GM21723 (cell line): ENCODE measurements around the gene ESRRG.

ENCODE experiments used
- ATAC-seq: cut with Tn5 transposase; IDR thresholded peaks from one replicate; pipeline ENCODE4 v1.9.1; 2021; ENCODE audit warnings: mild to moderate bottlenecking, moderate library complexity; ENCODE audit not compliant: unreplicated experiment

Gene ESRRG

GRCh38 chr1:216723274-216723780, at the start of gene ESRRG:
ESRRG (minus strand) TSS chr1:216723429; CDS start chr1:216723299, 130 bp downstream.
- ATAC-seq: no peak

- no peak for ATAC-seq
These were observed 48.7 kb upstream of the ESRRG start for GRCh38 chr1:216771922-216772321.

DNA sequence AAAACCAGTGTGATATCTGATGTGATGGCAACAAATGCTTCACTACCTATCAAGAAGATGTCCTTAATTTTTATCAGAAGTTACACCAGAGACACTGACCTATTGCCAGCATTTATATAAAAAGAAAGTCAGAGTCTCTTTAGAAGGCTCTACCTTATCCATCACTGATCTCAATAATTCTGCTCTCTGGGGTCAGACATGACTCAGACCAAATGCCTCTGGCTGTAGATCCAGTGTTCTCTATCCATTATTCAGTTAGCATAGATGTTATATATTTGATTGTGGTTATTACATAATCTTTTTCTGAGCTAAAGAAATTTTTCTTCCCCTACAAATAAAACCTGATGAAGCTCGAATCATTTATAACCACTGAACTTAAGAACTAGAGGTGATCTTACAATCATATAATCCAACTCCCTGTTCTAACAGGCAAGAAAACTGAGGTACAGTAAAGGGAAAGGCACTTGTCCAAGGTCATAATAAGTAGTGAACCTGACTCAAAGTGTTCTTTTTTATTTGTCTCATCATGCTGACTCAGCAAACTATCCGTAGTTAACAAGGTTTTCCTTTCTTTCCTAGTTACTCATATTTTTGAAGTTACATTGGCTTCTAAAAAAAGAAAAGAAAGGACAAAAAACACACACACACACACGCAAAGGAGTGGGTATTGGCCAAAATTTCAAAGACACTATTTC, 43.6 kb upstream of the ESRRG start:
- ATAC-seq: no peak

GRCh38 chr1:216765346-216766300, 42.4 kb upstream of the ESRRG start:
- ATAC-seq: no peak

- ATAC-seq: no peak
These were observed 34.9 kb upstream of the ESRRG start for GRCh38 chr1:216758161-216758560.

GRCh38 chr1:216757110-216757509, 33.9 kb upstream of the ESRRG start:
- no peak for ATAC-seq

DNA sequence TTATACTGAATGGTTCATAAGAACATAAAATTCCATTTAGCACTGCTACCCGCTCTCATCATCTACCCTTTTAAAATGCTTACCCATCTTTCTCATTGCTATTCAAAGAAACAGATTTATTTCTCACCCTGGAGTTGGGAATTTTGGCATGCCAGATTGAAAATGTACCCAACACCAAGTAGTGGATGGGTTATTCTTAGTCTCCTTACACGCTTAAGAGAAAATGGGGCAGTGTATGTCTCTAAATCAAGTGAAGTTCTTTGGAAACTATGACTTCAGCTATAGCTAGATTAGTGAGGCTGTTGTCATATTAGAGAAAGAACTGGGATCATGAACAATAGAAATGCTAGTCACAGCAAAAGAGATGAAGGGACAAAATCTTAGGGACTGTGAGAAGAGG, 27.7 kb upstream of the ESRRG start:
- ATAC-seq: no peak

DNA sequence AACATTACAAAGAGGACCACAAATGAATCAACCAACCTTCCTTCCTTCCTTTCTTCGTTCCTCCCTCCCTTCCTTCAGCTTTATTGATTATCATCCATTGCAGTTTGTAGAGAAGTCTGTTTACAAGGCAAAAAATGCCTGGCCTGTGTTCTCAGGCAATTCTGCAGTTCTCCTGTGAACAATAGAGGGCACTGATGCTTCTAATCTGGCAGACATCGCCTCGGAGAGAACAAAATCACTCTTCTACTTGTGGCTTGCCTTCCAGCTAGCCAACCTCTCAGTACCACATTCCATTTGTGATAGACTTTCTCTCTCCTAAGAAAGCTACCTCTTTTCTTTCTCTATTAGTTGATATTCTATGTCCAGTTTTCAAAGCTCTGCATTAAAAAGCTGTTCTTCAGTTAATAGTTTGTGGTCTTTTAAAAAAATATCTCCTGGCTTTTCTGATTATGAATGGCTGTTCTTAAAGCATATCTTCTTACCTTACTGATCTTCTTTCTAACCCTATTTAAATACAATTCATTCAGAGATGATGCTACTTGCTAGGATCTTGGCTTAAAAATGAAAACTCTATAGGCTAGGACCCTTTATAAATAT, 26.9 kb upstream of the ESRRG start:
- peak; percentile 59 for ATAC-seq

DNA sequence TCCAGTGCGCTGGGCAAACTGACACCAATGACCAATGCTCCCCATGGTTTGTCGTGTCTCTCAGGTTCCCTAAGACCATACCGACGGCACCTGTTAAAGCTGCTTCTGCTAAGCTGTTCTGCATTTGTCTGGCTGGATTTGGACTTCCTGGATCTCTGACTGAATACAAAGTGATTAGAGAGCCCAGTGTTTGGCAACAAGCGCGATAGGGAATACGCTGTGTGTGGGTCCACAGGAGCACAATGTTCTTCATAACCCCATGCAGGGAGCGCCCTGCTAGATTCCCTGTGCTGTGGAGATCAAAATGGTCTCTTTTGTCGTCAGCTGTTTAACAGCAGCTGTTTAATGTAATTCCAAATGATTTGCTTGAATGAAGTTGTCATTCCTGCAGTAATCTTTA, 26.0 kb upstream of the ESRRG start:
- no peak for ATAC-seq

DNA sequence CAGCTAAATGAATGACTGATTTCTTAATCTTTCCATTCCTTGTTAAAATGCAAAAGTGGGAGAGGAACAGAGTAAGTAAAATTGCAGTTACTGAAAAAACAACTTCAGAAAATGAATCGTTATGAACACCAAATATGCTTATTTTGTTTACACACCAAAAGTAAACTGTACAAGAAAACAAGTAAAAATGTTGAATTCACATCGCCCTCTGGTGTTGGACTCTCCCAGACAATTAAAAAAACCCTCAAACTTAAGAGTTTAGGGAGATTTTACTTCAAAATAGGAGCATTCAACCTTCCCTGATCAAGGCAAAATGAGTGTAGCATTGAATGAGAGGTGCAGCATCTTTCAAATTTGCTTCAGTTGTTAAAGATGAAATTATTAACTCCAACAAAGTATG, 19.4 kb upstream of the ESRRG start:
- no peak for ATAC-seq

DNA sequence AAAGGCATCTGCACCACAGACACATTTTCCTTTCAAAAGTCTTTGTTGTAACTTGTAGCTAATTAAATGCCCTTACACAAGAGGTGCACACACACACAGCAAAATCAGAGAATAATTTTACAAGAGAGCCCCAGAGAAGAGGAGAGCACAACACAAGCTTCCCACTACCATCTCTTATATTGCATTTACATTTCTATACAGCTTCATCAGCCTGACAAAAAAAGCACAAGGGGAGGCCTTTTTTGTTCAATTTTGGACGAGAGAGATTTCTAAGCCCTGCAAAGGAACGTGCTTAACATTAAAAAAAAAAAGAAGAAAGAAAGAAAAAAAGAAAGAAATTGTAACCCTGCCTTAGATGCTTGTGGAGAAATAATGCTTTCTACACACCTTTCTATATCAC, 17.1 kb upstream of the ESRRG start:
- no peak for ATAC-seq

- no peak for ATAC-seq
These were observed 16.6 kb upstream of the ESRRG start for GRCh38 chr1:216739793-216740192.

GRCh38 chr1:216732121-216732520, 8.9 kb upstream of the ESRRG start:
- no peak for ATAC-seq

- no peak for ATAC-seq
These were observed 8.3 kb upstream of the ESRRG start for GRCh38 chr1:216731562-216731961.

- no peak for ATAC-seq
These were observed 3.2 kb upstream of the ESRRG start for GRCh38 chr1:216726435-216726834.

- no peak for ATAC-seq
These were observed 408 bp downstream of the ESRRG start for GRCh38 chr1:216722821-216723220.

DNA sequence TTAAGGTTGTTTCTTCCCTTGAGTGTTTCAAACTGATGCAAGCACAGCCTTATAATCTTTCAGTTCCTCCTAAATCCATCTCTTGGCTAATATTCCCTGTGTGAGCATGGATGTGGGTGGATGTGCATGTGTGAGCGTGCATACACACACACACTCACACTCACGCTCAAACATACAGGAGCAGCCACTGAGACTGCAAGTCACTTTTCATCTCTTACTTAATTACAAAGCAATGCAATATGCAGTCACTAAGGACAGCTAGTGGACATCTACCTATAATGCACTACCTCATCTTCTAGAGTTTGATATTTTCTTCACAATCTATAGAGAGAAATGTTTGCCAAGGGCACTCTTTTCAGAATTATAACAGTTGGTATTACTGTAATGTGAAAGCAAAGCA, 1.4 kb downstream of the ESRRG start:
- no peak for ATAC-seq

DNA sequence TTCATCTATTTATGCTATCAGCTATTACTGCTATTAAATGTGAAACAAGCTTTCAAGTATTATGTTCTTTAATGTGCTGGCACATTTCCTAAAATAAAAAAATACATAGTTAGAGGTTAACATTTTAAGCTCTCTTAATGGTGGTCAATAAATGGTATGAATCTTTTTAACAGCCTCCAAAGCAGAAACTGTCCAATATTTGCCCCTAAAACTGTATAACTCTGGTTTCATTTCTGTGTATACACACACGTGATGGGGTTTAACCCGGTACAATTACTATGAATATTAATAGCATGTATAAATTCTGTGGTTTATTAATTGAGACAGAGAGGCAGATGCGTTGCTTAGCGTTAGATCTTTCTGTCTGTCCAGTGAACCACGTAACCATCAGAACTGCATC, 2.2 kb downstream of the ESRRG start:
- ATAC-seq: no peak

GRCh38 chr1:216711712-216712111, 11.5 kb downstream of the ESRRG start:
- ATAC-seq: no peak

DNA sequence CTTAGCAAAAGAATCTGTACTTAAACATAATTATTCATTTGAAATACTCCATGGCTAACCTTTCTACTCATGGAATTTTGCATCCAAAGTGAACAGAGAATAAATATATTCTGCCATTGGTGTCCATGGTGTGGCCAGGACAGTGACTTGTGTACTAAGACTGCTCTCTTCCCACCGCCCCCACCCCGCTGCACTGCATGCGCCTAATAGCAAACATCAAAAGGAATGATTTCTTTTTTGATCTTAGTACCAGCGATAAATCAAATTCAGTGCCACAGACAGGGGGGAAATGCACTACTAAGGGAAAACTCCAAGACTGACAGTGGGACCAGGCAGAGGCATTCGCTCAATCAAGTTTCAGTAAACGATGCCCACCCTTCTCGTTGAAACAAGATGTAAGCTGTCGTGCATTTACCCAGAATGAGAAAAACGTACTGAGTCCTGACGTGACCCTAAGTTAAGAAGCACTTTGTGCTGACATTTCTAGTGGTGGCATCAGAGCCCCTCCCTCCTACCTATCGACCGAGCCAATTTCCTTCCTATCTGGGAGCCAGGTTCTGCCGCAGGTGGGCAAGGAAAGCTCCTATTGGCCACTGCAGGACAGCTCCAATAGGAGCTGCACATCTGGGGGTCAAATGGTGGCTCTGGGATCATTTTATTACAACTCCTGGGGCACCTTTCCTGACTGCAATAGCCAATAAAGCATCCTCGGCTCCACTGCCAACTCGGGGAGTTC, 12.5 kb downstream of the ESRRG start:
- no peak for ATAC-seq

DNA sequence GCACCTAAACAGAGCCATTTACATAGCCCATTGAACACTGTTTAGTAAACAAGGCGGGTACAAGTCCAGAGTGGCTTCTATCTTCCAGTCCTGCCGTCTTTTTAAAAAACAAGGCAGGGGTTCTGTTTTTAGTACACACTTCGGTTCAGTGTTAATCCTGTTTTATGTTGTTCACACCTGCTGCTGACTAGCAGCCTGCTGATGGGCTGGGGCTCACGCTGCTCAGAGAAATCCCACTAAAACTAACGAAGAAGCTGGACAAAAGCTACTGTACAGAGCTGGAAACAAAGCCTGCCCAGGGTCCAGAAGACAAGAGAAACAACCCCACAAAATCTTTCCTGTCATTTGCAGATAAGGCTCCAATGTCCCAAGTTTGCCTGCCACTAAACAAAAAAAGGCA, 13.2 kb downstream of the ESRRG start:
- ATAC-seq: no peak
